Cardiac muscle cell (in vitro differentiated cells and primary cell): ENCODE results near the gene UBE2F. TPM values are rescaled to one million over a fixed set of nuclear protein-coding genes. Genes with fewer than 3 reads are reported as not detected.

Experiments used
- DNase-seq, 2 donors: peaks; one replicate each; pipeline versions ENCODE4 v3.0.0 to v3.0.0-alpha.2; 2010 to 2017; ENCODE audit warnings: low read depth in 1 of 2, low spot score in 1 of 2
- H3K27ac ChIP-seq: fragments of 200-600 bp; sonication (generic); 2 replicates; pipeline ENCODE4 v1.5.1; 2016
- H3K27me3 ChIP-seq: fragments of 200-600 bp; sonication (generic); 2 replicates; pipeline ENCODE4 v1.6.0; 2016; ENCODE audit warnings: control low read depth
- H3K36me3 ChIP-seq: fragments of 200-600 bp; sonication (generic); 2 replicates; pipeline ENCODE4 v1.5.1; 2016; ENCODE audit warnings: control low read depth
- H3K4me1 ChIP-seq: fragments of 200-600 bp; sonication (generic); 2 replicates; pipeline ENCODE4 v1.8.1; 2017; ENCODE audit warnings: low read depth, mild to moderate bottlenecking, mixed run types
- H3K4me3 ChIP-seq: fragments of 200-600 bp; sonication (generic); 2 replicates; pipeline ENCODE4 v1.5.1; 2016; ENCODE audit warnings: mild to moderate bottlenecking
- H3K9me3 ChIP-seq: fragments of 200-600 bp; sonication (generic); 2 replicates; pipeline ENCODE4 v1.5.1; 2017; ENCODE audit warnings: low read depth, mild to moderate bottlenecking, control low read depth
- CTCF ChIP-seq: IDR thresholded peaks from 2 replicates; pipeline ENCODE4 v1.5.1; 2012; ENCODE audit warnings: low read depth, mild to moderate bottlenecking, low read length
- polyA plus RNA-seq: library from polyadenylated mRNA; unstranded; fragments of >200 nt; fragmentation: Nextera tagmentation; extraction: Ambion mirVana; gene quantifications from 2 replicates; pipeline ENCODE4 v1.2.1, GENCODE V29; 2016
- total RNA-seq: library from RNA; depleted of rRNA; stranded (reverse); fragments of >200 nt; gene quantifications from 2 replicates; pipeline ENCODE4 v1.2.3, GENCODE V29; 2016

Gene UBE2F
- total and polyA plus RNA-seq, 2 experiments from 2014 or later: 35.1 to 66.2 TPM

- no peaks in the 10 kb centered on the region for H3K4me1 ChIP-seq
- no peak for DNase-seq
- peaks cover 7% of the 10 kb centered on the region for H3K36me3 ChIP-seq
- H3K9me3 ChIP-seq: no peaks in the 10 kb centered on the region
- H3K27ac ChIP-seq: no peak overlapping the region
- no peaks in the 10 kb centered on the region for H3K27me3 ChIP-seq
- no peak overlapping the region for H3K4me3 ChIP-seq
- TF ChIP-seq CTCF: no peak
These were observed 75.3 kb downstream of the UBE2F start for GRCh38 chr2:238042090-238042489.

GRCh38 chr2:238042849-238043584, 76.2 kb downstream of the UBE2F start:
- Histone ChIP-seq H3K4me3 (no peak overlapping the region), H3K4me1 (no peaks in the 10 kb centered on the region), H3K36me3 (peaks cover 7% of the 10 kb centered on the region), H3K27ac (no peak overlapping the region), H3K27me3 (no peaks in the 10 kb centered on the region), H3K9me3 (no peaks in the 10 kb centered on the region)
- DNase-seq: peak in 1 of 2 donors; percentile 29
- TF ChIP-seq CTCF: no peak

- Histone ChIP-seq H3K36me3 (peaks cover 7% of the 10 kb centered on the region), H3K4me3 (no peak overlapping the region), H3K27ac (no peak overlapping the region), H3K9me3 (no peaks in the 10 kb centered on the region), H3K27me3 (no peaks in the 10 kb centered on the region), H3K4me1 (no peaks in the 10 kb centered on the region)
- TF ChIP-seq CTCF: no peak
- no peak for DNase-seq
These were observed 77.0 kb downstream of the UBE2F start for GRCh38 chr2:238043851-238044250.

- no peaks in the 10 kb centered on the region for H3K9me3 ChIP-seq
- no peak overlapping the region for H3K4me3 ChIP-seq
- DNase-seq: no peak
- H3K4me1 ChIP-seq: no peaks in the 10 kb centered on the region
- H3K27me3 ChIP-seq: no peaks in the 10 kb centered on the region
- TF ChIP-seq CTCF: no peak
- no peak overlapping the region for H3K27ac ChIP-seq
- peaks cover 7% of the 10 kb centered on the region for H3K36me3 ChIP-seq
These were observed 78.8 kb downstream of the UBE2F start for GRCh38 chr2:238045575-238045974.

- TF ChIP-seq CTCF: no peak
- H3K4me3 ChIP-seq: no peak overlapping the region
- peaks cover 4% of the 10 kb centered on the region for H3K36me3 ChIP-seq
- H3K4me1 ChIP-seq: no peaks in the 10 kb centered on the region
- no peak for DNase-seq
- no peak overlapping the region for H3K27ac ChIP-seq
- H3K27me3 ChIP-seq: no peaks in the 10 kb centered on the region
- no peaks in the 10 kb centered on the region for H3K9me3 ChIP-seq
These were observed 80.0 kb downstream of the UBE2F start for GRCh38 chr2:238046725-238047270.
